ENCODE data around the gene PRKCH. TPM values are rescaled to one million over a fixed set of nuclear protein-coding genes. Genes with fewer than 3 reads are reported as not detected.
A peak's percentile ranks its signal among the peaks of the same experiment; 100 is the strongest.

PRKCH gene
- total RNA-seq, 3 donors from 2014 or later (not counting 1 experiment from before 2014, with no cell fraction given): 610 to 756 (median 618) TPM

- H3K27me3 Mint-ChIP-seq (ENCODE audit: low read depth in 2 of 2): no peaks in the 10 kb centered on the region
- no peak for TF ChIP-seq CTCF (IDR thresholded peaks at IDR 0.05)
- Histone ChIP-seq H3K4me3 (ENCODE audit: low read length) (no peak overlapping the region), H3K4me1 (ENCODE audit: control insufficient read depth, insufficient read depth, low read length) (peaks cover 68% of the 10 kb centered on the region), H3K27me3 (ENCODE audit: control insufficient read depth, insufficient read depth, low read length) (no peaks in the 10 kb centered on the region), H3K36me3 (ENCODE audit: control insufficient read depth, insufficient read depth, low read length) (peaks cover 2% of the 10 kb centered on the region), H3K27ac (ENCODE audit: low read length) (peak overlapping the region; percentile 4), H3K9me3 (ENCODE audit: control insufficient read depth, insufficient read depth, low read length) (no peaks in the 10 kb centered on the region)
- ATAC-seq (no peak), DNase-seq (no peak)
- no peaks in the 10 kb centered on the region for H3K9me3 Mint-ChIP-seq
- 62% methylated on average over 3 of the region's 3 CpGs for WGBS (ENCODE audit: insufficient coverage)
- H3K4me1 Mint-ChIP-seq: peaks cover 8 to 16% of the 10 kb centered on the region in 2 donors
- intact Hi-C loops (cut with micrococcal nuclease): no loop called here
- no peaks in the 10 kb centered on the region for H3K36me3 Mint-ChIP-seq
- no peak overlapping the region for H3K4me3 Mint-ChIP-seq
- no peak overlapping the region for H3K27ac Mint-ChIP-seq
These were observed 44.4 kb downstream of the PRKCH start for GRCh38 chr14:61365667-61366212.

- H3K4me1 ChIP-seq (ENCODE audit: control insufficient read depth, insufficient read depth, low read length): peaks cover 64% of the 10 kb centered on the region
- no peak for ATAC-seq
- H3K4me3 ChIP-seq (ENCODE audit: low read length): no peak overlapping the region
- H3K4me1 Mint-ChIP-seq: peaks cover 22 to 30% of the 10 kb centered on the region in 2 donors
- H3K27ac Mint-ChIP-seq: no peak overlapping the region
- no peak for TF ChIP-seq CTCF (IDR thresholded peaks at IDR 0.05)
- H3K27me3 ChIP-seq (ENCODE audit: control insufficient read depth, insufficient read depth, low read length): no peaks in the 10 kb centered on the region
- no peak for DNase-seq
- H3K36me3 Mint-ChIP-seq: peaks cover 5% of the 10 kb centered on the region
- H3K27me3 Mint-ChIP-seq (ENCODE audit: low read depth in 2 of 2): no peaks in the 10 kb centered on the region
- peak overlapping the region; percentile 58 for H3K27ac ChIP-seq (ENCODE audit: low read length)
- no peaks in the 10 kb centered on the region for H3K36me3 ChIP-seq (ENCODE audit: control insufficient read depth, insufficient read depth, low read length)
- no peaks in the 10 kb centered on the region for H3K9me3 ChIP-seq (ENCODE audit: control insufficient read depth, insufficient read depth, low read length)
- intact Hi-C loops (cut with micrococcal nuclease): loop anchor here (1.0 to 2.0 kb wide), 3 partner anchors 9 to 17 kb away; no protein-coding TSS in a partner anchor
- WGBS (ENCODE audit: insufficient coverage): 69% methylated on average over 4 of the region's 5 CpGs
- no peak overlapping the region for H3K4me3 Mint-ChIP-seq
- peaks cover 0 to 2% of the 10 kb centered on the region in 2 donors for H3K9me3 Mint-ChIP-seq
These were observed 46.8 kb downstream of the PRKCH start for GRCh38 chr14:61368114-61368710.

GRCh38 chr14:61368781-61369453 is 47.5 kb downstream of the PRKCH start:
- intact Hi-C loops (cut with micrococcal nuclease): loop anchor here (1.0 to 2.0 kb wide), 3 partner anchors 8 to 18 kb away; no protein-coding TSS in a partner anchor
- H3K4me1 Mint-ChIP-seq: peaks cover 27 to 36% of the 10 kb centered on the region in 2 donors
- DNase-seq (no peak), ATAC-seq (no peak)
- H3K4me1 ChIP-seq (ENCODE audit: control insufficient read depth, insufficient read depth, low read length): peaks cover 65% of the 10 kb centered on the region
- H3K27me3 Mint-ChIP-seq (ENCODE audit: low read depth in 2 of 2): no peaks in the 10 kb centered on the region
- 42% methylated on average over 3 of the region's 3 CpGs for WGBS (ENCODE audit: insufficient coverage)
- H3K4me3 Mint-ChIP-seq: no peak overlapping the region
- H3K9me3 Mint-ChIP-seq: peaks cover 0 to 2% of the 10 kb centered on the region in 2 donors
- H3K27me3 ChIP-seq (ENCODE audit: control insufficient read depth, insufficient read depth, low read length): no peaks in the 10 kb centered on the region
- H3K27ac ChIP-seq (ENCODE audit: low read length): peak overlapping the region; percentile 41
- H3K4me3 ChIP-seq (ENCODE audit: low read length): no peak overlapping the region
- no peaks in the 10 kb centered on the region for H3K36me3 ChIP-seq (ENCODE audit: control insufficient read depth, insufficient read depth, low read length)
- peaks cover 7% of the 10 kb centered on the region for H3K36me3 Mint-ChIP-seq
- no peak overlapping the region for H3K27ac Mint-ChIP-seq
- peaks cover 2% of the 10 kb centered on the region for H3K9me3 ChIP-seq (ENCODE audit: control insufficient read depth, insufficient read depth, low read length)
- TF ChIP-seq CTCF (IDR thresholded peaks at IDR 0.05): no peak

Measured in natural killer cell (primary cell).